Endothelial cell of umbilical vein (primary cell): Measurements from ENCODE around the gene CUBN. TPM values are rescaled to one million over a fixed set of nuclear protein-coding genes. Genes with fewer than 3 reads are reported as not detected.

Experiments
- BruUV-seq: library from RNA; stranded (reverse); fragments of 400-500 nt; replicated peaks from 2 replicates; lab custom pipeline; 2021; lab: Mats Ljungman, UMichigan
- CTCF ChIA-PET: fragments of 300-600, 350-600 bp; sonication (Branson Sonifier 250); formaldehyde crosslinking; loops from one replicate; lab custom pipeline; 2021; ENCODE audit warnings: antibody characterized with exemption, inconsistent platforms; lab: Charles Lee
- POLR2A ChIA-PET: fragments of 300-600, 350-600 bp; sonication (Branson Sonifier 250); formaldehyde crosslinking; loops from one replicate; lab custom pipeline; 2021; ENCODE audit warnings: antibody characterized with exemption, inconsistent platforms; lab: Charles Lee
- DNase-seq: peaks from one replicate; pipeline ENCODE4 v3.0.0-alpha.2; 2011; ENCODE audit warnings: low read depth, low spot score
- FAIRE-seq: peaks from 2 replicates; lab custom pipeline; 2011; peaks lifted over from hg19 to GRCh38; lab: Jason Lieb, UNC
- H2AFZ ChIP-seq: 2 replicates; pipeline ENCODE4 v1.6.0; 2012; ENCODE audit warnings: low read depth, low read length, control low read depth, inconsistent platforms
- H3K27ac ChIP-seq: 2 replicates; pipeline ENCODE4 v1.5.1; 2011; ENCODE audit warnings: low read depth, mild to moderate bottlenecking, control low read depth, low read length, moderate library complexity; ENCODE audit not compliant: insufficient read depth
- H3K27me3 ChIP-seq, 2 experiments: 2 replicates each; pipeline versions ENCODE4 v1.6.0 to v1.6.1; 2011; ENCODE audit warnings: low read length in 2 of 2, mixed read lengths in 1 of 2; ENCODE audit not compliant: control insufficient read depth in 2 of 2, insufficient read depth in 2 of 2
- H3K36me3 ChIP-seq, 2 experiments: 2 replicates in 1 of 2; 3 replicates in 1 of 2; pipeline ENCODE4 v1.5.1; 2011; ENCODE audit warnings: low read length in 2 of 2, mild to moderate bottlenecking in 1 of 2, moderate library complexity in 1 of 2; ENCODE audit not compliant: control insufficient read depth in 2 of 2, insufficient read depth in 2 of 2; ENCODE audit errors: extremely low read depth in 1 of 2
- H3K4me1 ChIP-seq: 3 replicates; pipeline ENCODE4 v1.5.1; 2011; ENCODE audit warnings: mild to moderate bottlenecking, low read length; ENCODE audit not compliant: control insufficient read depth, insufficient read depth; ENCODE audit errors: extremely low read depth
- H3K4me2 ChIP-seq: 2 replicates; pipeline ENCODE4 v1.6.1; 2011; ENCODE audit warnings: low read length, control low read depth, mixed read lengths; ENCODE audit not compliant: insufficient read depth
- H3K4me3 ChIP-seq, 3 experiments: fragments of 200-600 bp in 1 of 3; sonication (generic), shearing (Covaris generic) in 1 of 3; replicated peaks in 1 of 3; 2 replicates each; pipeline ENCODE4 v1.5.1; 2011 to 2016; ENCODE audit warnings: control low read depth in 3 of 3, low read length in 3 of 3, mild to moderate bottlenecking in 2 of 3, inconsistent platforms in 1 of 3, low read depth in 1 of 3, moderate library complexity in 1 of 3; ENCODE audit not compliant: insufficient read depth in 1 of 3
- H3K79me2 ChIP-seq: 2 replicates; pipeline ENCODE4 v1.6.0; 2012; ENCODE audit warnings: low read length, inconsistent platforms; ENCODE audit not compliant: control insufficient read depth, insufficient read depth
- H3K9ac ChIP-seq: replicated peaks from 2 replicates; pipeline ENCODE3; 2011; ENCODE audit warnings: low read length, control low read depth; ENCODE audit not compliant: insufficient read depth; ENCODE audit errors: extremely low read depth
- H3K9me1 ChIP-seq: replicated peaks from 3 replicates; pipeline ENCODE4 v1.6.0; 2011; ENCODE audit warnings: mild to moderate bottlenecking, low read length; ENCODE audit not compliant: control insufficient read depth, insufficient read depth; ENCODE audit errors: extremely low read depth
- H3K9me3 ChIP-seq: replicated peaks from 2 replicates; pipeline ENCODE4 v1.5.1; 2012; ENCODE audit warnings: low read length, inconsistent platforms; ENCODE audit not compliant: control insufficient read depth, insufficient read depth
- H4K20me1 ChIP-seq: replicated peaks from 2 replicates; pipeline ENCODE3; 2011; ENCODE audit warnings: mild to moderate bottlenecking, low read length; ENCODE audit not compliant: control insufficient read depth, insufficient read depth; ENCODE audit errors: extremely low read depth
- EZH2 ChIP-seq: IDR thresholded peaks from 2 replicates; pipeline ENCODE4 v1.6.1; 2012; ENCODE audit warnings: borderline replicate concordance, low read depth, mild to moderate bottlenecking, moderate library complexity, low read length, inconsistent platforms; ENCODE audit not compliant: severe bottlenecking
- FOS ChIP-seq: IDR thresholded peaks from 2 replicates; pipeline ENCODE4 v1.6.1; 2011; ENCODE audit warnings: mild to moderate bottlenecking, low read length, moderate library complexity, borderline replicate concordance; ENCODE audit not compliant: insufficient read depth
- GATA2 ChIP-seq: IDR thresholded peaks from 2 replicates; pipeline ENCODE4 v1.7.0; 2011; ENCODE audit warnings: low read depth, mild to moderate bottlenecking, moderate library complexity, mixed read lengths, low read length; ENCODE audit not compliant: insufficient read length, insufficient read depth
- JUN ChIP-seq: IDR thresholded peaks from 2 replicates; pipeline ENCODE4 v1.6.1; 2011; ENCODE audit warnings: borderline replicate concordance, low read depth; ENCODE audit not compliant: insufficient read length, insufficient read depth
- MYC ChIP-seq: IDR thresholded peaks from one replicate; pipeline ENCODE4 v1.6.1; 2011; ENCODE audit warnings: mild to moderate bottlenecking, low read depth, low read length
- POLR2A ChIP-seq: IDR thresholded peaks from 2 replicates; pipeline ENCODE4 v1.6.1; 2012; ENCODE audit warnings: low read depth, mild to moderate bottlenecking, control low read depth, low read length
- POLR2AphosphoS5 ChIP-seq: IDR thresholded peaks from 2 replicates; pipeline ENCODE4 v1.6.1; 2012; ENCODE audit warnings: low read depth, mild to moderate bottlenecking, control low read depth, low read length, moderate library complexity; ENCODE audit not compliant: insufficient read depth
- dilution Hi-C: fragments of 300-500 bp; cut with MboI; formaldehyde crosslinking; loops from one replicate; pipeline ENCODE4 v1.15.0; 2019; ENCODE audit warnings: low sequenced_read_pairs; ENCODE audit not compliant: extremely low pct_ligation_motif_present
- intact Hi-C: fragments of 100-400 bp; cut with micrococcal nuclease; formaldehyde crosslinking; loops from one replicate; pipeline ENCODE4 v1.10.0; 2022
- polyA plus RNA-seq, 4 experiments: library from polyadenylated mRNA; depleted of rRNA in 3 of 4; stranded (reverse) in 3 of 4; unstranded in 1 of 4; fragments of >200 nt; gene quantifications; 2 replicates each; pipeline versions ENCODE4 v1.2.1 to v1.2.3, GENCODE V29; 2011 to 2012; ENCODE audit warnings: missing spikeins in 1 of 4
- total RNA-seq: library from RNA; stranded (reverse); gene quantifications from 2 replicates; pipeline ENCODE4 v1.2.3, GENCODE V29; 2021
- TF ChIP-seq, protein P1 (sequence below): IDR thresholded peaks from 2 replicates; pipeline ENCODE4 v1.6.1; 2011; ENCODE audit not compliant: insufficient read depth, insufficient read length
- TF ChIP-seq, protein P2 (sequence below), 2 donors: IDR thresholded peaks; 1 replicate in 1 of 2; 2 replicates in 1 of 2; pipeline ENCODE4 v1.5.1; 2011; ENCODE audit warnings: low read length in 2 of 2, mild to moderate bottlenecking in 2 of 2, moderate library complexity in 2 of 2, control low read depth in 1 of 2, inconsistent platforms in 1 of 2, low read depth in 1 of 2; ENCODE audit not compliant: insufficient read depth in 1 of 2; ENCODE audit errors: extremely low read depth in 1 of 2

The CUBN gene
- total and polyA plus RNA-seq, 2 donors (not counting 3 experiments of a cell fraction or from before 2014, with no cell fraction given) = 2.7 to 4.6 TPM

DNA sequence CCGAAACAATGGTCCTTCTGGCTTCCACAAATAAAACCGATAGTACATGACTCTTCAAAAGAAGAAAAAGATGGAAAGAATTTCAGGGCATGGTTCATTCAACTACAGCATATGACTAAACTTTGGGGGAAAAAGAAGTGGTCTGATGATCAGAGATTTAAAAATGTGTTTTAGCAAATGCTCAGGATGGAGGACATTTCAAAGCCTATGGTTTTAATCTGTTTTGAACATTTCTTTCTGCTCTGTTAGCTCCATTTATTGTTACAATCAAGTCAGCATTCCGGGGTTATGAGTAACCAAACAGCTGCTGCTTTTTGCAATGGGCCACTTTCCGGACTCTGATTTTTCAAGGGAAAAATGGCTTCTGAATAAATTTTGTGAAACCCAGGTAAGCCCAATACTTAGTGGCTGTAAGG is 142.4 kb downstream of the CUBN start:
- H4K20me1 ChIP-seq = no peaks in the 10 kb centered on the region
- H3K79me2 ChIP-seq = no peaks in the 10 kb centered on the region
- peak overlapping the region; percentile 96 for H3K27ac ChIP-seq
- BruUV-seq = TSS peak; percentile 92
- peak overlapping the region; percentile 76 for H3K9ac ChIP-seq
- intact Hi-C loops = loop anchor here (1.0 kb wide), 2 partner anchors 19 to 131 kb away; no protein-coding TSS in a partner anchor
- peaks cover 28% of the 10 kb centered on the region for H3K4me1 ChIP-seq
- dilution Hi-C loops = no loop called here
- H3K4me3 ChIP-seq = no peak overlapping the region
- H2AFZ ChIP-seq = peak overlapping the region; percentile 69
- no peaks in the 10 kb centered on the region for H3K9me1 ChIP-seq
- H3K9me3 ChIP-seq = no peaks in the 10 kb centered on the region
- peak; percentile 83 for DNase-seq
- no peaks in the 10 kb centered on the region for H3K27me3 ChIP-seq
- TF ChIP-seq POLR2A (no peak), MYC (no peak), GATA2 (no peak), JUN (peak; percentile 82), POLR2AphosphoS5 (peak; percentile 49), FOS (peak; percentile 75), EZH2 (no peak)
- TF ChIP-seq, protein P1, sequence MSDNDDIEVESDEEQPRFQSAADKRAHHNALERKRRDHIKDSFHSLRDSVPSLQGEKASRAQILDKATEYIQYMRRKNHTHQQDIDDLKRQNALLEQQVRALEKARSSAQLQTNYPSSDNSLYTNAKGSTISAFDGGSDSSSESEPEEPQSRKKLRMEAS = no peak
- TF ChIP-seq, protein P2, sequence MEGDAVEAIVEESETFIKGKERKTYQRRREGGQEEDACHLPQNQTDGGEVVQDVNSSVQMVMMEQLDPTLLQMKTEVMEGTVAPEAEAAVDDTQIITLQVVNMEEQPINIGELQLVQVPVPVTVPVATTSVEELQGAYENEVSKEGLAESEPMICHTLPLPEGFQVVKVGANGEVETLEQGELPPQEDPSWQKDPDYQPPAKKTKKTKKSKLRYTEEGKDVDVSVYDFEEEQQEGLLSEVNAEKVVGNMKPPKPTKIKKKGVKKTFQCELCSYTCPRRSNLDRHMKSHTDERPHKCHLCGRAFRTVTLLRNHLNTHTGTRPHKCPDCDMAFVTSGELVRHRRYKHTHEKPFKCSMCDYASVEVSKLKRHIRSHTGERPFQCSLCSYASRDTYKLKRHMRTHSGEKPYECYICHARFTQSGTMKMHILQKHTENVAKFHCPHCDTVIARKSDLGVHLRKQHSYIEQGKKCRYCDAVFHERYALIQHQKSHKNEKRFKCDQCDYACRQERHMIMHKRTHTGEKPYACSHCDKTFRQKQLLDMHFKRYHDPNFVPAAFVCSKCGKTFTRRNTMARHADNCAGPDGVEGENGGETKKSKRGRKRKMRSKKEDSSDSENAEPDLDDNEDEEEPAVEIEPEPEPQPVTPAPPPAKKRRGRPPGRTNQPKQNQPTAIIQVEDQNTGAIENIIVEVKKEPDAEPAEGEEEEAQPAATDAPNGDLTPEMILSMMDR (IDR thresholded peaks at IDR 0.05; ENCODE audit: extremely low read depth in 1 of 2, insufficient read depth in 1 of 2, low read depth in 1 of 2, low read length in 2 of 2) = no peak
- H3K36me3 ChIP-seq = no peaks in the 10 kb centered on the region
- ChIA-PET CTCF (interaction anchor here (0.6 to 1.7 kb wide), 9 partner anchors 9 to 242 kb away, joined by 3 to 11 read pairs (median 4); no protein-coding TSS in a partner anchor), POLR2A (interaction anchor here (0.6 to 2.1 kb wide), 3 partner anchors 9 to 21 kb away, joined by 3 to 8 read pairs (median 6); no protein-coding TSS in a partner anchor)
- H3K4me2 ChIP-seq = peak overlapping the region; percentile 40
- peak; percentile 87 for FAIRE-seq
